SU-DHL-6 (cell line): ENCODE data around the gene ABCC3.

ENCODE experiments used
- CTCF ChIP-seq: fragments of 200-600 bp; sonication (generic); IDR thresholded peaks from one replicate; pipeline ENCODE4 v1.5.1; 2017; ENCODE audit warnings: antibody characterized with exemption, mild to moderate bottlenecking, low read length, moderate library complexity; ENCODE audit not compliant: insufficient read depth, poor library complexity, severe bottlenecking
- EZH2phosphoT487 ChIP-seq: fragments of 200-600 bp; sonication (generic), shearing (Covaris generic); conservative IDR thresholded peaks from 2 replicates; pipeline ENCODE4 v1.6.1; 2018; ENCODE audit warnings: mild to moderate bottlenecking, antibody characterized with exemption, low read length, moderate library complexity, mixed read lengths

GRCh38 chr17:50657054-50657453, 22.4 kb downstream of the ABCC3 start:
- TF ChIP-seq CTCF (no peak), EZH2phosphoT487 (no peak)
